GM12872 (cell line): ENCODE data around the gene IFT80.

Source experiments
- TF ChIP-seq, protein P1 (sequence below): IDR thresholded peaks from 3 replicates; pipeline ENCODE4 v1.5.1; 2011; ENCODE audit warnings: low read depth, mild to moderate bottlenecking, low read length, moderate library complexity; ENCODE audit not compliant: insufficient read depth

Gene IFT80

DNA sequence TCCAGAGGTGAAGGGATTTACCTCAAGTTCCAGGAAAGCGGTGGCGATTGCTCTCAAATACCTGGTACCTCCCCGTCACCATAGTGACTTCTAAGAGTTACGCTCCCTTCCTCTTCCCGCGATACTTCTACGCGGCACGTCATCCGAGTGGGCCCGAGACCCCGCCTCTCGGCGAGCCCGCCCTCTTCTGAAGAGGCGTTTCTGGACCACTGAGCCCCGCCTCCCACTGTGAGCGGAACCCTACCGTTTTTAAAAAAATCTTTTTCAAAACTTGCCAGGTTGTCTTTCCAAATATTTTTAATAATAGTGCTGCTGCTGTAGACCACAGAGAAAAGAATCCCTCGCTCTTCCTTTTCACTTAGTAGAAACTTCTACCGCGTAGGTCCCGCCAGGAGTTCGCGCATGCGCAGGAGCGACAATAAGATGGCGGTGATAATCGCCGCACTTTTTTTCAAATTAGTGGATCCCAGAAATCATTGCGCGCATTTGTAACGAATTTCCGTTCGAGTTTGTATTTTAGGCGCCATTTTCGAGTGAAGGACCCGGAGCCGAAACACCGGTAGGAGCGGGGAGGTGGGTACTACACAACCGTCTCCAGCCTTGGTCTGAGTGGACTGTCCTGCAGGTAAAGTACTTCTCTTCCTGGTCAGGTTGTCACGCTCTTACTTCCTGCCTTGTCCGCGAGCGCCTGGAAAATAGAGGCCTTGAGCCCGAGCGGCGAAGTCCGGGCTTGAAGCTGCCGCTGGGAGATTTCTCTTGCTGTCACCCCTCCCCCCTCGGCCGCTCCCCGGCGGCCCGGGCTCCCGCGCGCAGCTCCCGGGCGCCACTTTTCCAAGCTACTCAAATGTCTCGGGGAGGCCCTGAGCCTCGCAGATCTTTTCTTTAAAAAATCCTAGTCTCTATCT, at the start of gene IFT80, which contains the start of gene SMC4:
Gene IFT80 (minus strand): TSS at position 101 of the 905 bp plus-strand sequence. CDS start 14,625 bp downstream, outside the sequence.
Gene SMC4 (plus strand): TSS at position 526 of the 905 bp plus-strand sequence. CDS start 1,177 bp downstream, outside the sequence.
- TF ChIP-seq, protein P1, sequence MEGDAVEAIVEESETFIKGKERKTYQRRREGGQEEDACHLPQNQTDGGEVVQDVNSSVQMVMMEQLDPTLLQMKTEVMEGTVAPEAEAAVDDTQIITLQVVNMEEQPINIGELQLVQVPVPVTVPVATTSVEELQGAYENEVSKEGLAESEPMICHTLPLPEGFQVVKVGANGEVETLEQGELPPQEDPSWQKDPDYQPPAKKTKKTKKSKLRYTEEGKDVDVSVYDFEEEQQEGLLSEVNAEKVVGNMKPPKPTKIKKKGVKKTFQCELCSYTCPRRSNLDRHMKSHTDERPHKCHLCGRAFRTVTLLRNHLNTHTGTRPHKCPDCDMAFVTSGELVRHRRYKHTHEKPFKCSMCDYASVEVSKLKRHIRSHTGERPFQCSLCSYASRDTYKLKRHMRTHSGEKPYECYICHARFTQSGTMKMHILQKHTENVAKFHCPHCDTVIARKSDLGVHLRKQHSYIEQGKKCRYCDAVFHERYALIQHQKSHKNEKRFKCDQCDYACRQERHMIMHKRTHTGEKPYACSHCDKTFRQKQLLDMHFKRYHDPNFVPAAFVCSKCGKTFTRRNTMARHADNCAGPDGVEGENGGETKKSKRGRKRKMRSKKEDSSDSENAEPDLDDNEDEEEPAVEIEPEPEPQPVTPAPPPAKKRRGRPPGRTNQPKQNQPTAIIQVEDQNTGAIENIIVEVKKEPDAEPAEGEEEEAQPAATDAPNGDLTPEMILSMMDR: no peak

DNA sequence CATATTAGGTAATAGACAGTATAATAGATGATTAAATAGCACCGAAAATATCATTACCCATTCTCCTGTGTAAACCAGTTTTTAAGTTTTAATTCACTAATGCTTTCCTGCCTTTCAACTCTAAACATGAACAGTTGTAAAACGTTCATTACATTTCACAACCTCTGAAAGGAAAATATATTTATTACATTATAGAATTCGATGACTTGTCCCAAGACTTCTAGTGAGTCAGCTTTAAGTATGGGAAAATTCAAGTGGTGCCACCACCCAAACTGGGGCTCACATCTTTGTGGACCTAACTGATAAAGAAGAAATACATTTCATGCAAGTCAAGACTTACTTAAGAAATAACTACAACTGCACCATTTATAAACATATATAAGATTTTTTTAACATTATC, 48.5 kb upstream of the IFT80 start:
- TF ChIP-seq, protein P1: no peak

DNA sequence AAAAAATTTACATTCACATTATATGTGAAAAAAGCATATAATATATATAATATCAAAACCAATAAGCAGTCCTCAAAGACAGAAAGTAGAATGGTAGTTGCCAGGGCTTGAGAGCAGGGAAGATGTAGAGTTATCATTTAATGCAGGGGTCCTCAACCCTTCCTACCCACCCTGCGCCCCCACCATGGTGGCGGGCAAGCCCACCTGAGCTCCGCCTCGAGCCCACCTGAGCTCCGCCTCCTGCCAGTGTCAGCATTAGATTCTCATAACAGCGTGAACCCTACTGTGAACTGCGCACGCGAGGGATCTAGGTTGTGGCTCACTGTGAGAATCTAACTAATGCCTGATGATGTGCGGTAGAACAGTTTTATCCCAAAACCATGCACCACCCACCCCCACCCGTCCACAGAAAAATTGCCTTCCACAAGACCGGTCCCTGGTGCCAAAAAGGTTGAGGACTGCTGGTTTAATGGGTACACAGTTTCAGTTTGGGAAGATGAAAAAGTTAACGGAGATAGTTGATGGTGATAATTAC, 47.6 kb upstream of the IFT80 start:
- TF ChIP-seq, protein P1: no peak

DNA sequence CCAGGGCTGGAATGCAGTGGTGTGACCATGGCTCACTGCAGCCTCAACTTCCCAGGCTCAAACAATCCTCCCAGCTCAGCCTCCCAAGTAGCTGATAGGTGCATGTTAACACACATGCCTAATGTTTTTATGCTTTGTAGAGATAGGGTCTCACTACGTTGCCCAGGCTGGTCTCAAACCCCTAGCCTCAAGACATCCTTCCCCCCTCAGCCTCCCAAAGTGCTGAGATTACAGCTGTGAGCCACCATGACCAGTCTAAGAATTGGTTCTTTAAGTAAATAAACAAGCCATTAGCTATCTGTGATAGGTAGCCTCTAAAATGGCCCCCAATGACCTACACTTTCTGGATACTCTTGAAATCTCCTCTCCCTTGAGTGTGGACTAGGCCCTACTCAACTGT, 46.8 kb upstream of the IFT80 start:
- TF ChIP-seq, protein P1: no peak

DNA sequence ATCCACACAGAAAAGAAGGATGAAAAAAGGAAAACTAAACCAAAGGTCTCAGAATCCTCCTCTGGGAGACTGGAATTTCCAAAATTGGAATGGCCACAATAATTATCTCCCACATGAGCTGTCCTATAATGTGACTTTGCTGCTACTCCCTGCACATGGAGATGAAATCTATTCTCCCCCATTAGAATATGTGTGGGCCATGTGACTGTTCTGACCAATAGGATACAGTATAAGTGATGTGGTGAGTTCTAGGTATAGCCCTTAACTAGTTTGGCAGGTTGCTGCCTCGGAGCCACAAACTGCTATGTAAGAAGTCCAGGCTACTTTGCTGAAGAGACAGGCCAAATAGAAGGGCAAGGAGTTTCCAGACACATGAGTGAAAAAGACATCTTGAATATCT, 45.4 kb upstream of the IFT80 start:
- TF ChIP-seq, protein P1: no peak

DNA sequence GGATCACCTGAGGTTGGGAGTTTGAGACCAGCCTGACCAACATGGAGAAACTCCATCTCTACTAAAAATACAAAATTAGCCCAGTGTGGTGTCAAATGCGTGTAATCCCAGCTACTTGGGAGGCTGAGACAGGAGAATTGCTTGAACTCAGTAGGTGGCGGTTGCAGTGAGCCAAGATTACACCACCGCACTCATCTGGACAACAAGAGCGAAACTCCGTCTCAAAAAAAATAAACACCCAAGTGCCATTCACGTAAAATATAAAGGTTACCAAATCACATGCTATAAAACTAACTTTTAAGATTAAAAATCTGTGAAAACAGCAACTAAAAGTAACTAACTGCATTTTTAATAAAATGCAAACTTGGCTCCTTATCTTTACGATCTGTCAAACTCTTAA, 41.7 kb upstream of the IFT80 start:
- TF ChIP-seq, protein P1: no peak

DNA sequence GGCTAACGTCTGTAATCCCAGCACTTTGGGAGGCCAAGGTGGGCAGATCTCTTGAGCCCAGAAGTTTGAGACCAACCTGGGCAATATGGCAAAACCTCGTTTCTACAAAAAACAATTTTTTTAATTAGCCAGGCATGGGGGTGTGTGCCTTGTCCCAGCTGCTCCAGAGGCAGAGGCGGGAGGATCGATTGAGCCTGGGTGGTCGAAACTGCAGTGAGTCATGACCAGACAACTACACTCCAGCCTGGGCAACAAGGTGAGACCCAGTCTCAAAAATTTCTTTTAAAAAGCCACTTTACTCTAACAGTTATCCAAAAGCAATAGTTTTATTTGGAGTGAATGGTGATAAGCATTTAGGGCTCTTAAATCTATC, 38.0 kb upstream of the IFT80 start:
- TF ChIP-seq, protein P1: no peak
